Mucosa of descending colon (tissue), 3 donors: ENCODE data around the gene E2F6. TPM values are rescaled to one million over a fixed set of nuclear protein-coding genes. Genes with fewer than 3 reads are reported as not detected.

Experiments
- ATAC-seq: fragments of 200-7000 bp; cut with Tn5 transposase; one replicate; pipeline ENCODE4 v1.9.1; 2020; ENCODE audit warnings: mild to moderate bottlenecking, moderate library complexity
- DNase-seq, 3 donors: peaks; one replicate each; pipeline ENCODE4 v3.0.0-alpha.2; 2020
- H3K36me3 ChIP-seq: fragments of 200-600 bp; one replicate; pipeline ENCODE4 v1.8.0; 2021; ENCODE audit warnings: low read depth, mild to moderate bottlenecking
- H3K4me1 ChIP-seq: fragments of 200-600 bp; one replicate; pipeline ENCODE4 v1.8.0; 2021; ENCODE audit warnings: low read depth, mild to moderate bottlenecking
- H3K4me3 ChIP-seq: fragments of 200-600 bp; one replicate; pipeline ENCODE4 v1.8.0; 2021; ENCODE audit warnings: mild to moderate bottlenecking
- H3K9me3 ChIP-seq: fragments of 200-600 bp; one replicate; pipeline ENCODE4 v1.8.0; 2021; ENCODE audit warnings: mild to moderate bottlenecking
- intact Hi-C, 2 donors: fragments of 100-400 bp; cut with DNase I in 1 of 2; cut with micrococcal nuclease in 1 of 2; formaldehyde crosslinking; loops; one replicate each; pipeline versions ENCODE4 v1.11.0 to v1.11.1; 2022; cut with DNase I, micrococcal nuclease
- total RNA-seq, 3 donors: library from RNA; stranded (reverse); fragmentation: NEBNext Ultra II Directional in 2 of 3; extraction: Animal tissue kit (Norgen Biotek cat#: 25700) in 2 of 3; gene quantifications; one replicate each; pipeline versions ENCODE4 v1.2.1 to v1.2.4, GENCODE V29; 2021 to 2023
- TF ChIP-seq, protein P1 (sequence below): fragments of 200-600 bp; IDR thresholded peaks from one replicate; pipeline ENCODE4 v1.8.0; 2022; ENCODE audit warnings: antibody characterized with exemption, mild to moderate bottlenecking
- donor health status: DM: no; HTN: no; CAD: no; lungs with moderate emphysema.
- donor health status: DM: no; HTN: no; CAD: no.
- donor health status: DM: no; HTN: yes; CAD: no.

Gene E2F6
- total RNA-seq, 3 donors from 2014 or later, result 4.3 to 12.6 (median 5.6) TPM

DNA sequence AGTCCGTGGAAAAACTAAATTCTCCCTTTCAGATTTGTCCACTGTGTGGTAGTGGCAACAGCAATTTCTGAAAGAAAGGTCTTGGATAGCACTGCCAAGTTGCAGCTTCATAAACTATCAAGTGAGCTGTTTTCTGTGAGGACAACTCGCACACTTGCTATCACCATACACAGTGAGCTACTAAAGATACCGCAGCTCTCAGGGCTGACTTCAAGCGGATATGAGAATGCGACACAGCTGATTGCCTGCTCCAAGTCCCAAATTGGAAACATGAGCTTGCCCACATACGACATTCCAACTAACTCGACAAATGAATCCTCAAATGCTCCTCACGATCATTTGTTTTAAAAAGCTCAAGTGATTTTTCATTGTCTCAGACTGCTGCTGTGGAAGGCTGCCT is 46.2 kb downstream of the E2F6 start:
- no peak for DNase-seq
- Histone ChIP-seq H3K4me1 (no peaks in the 10 kb centered on the region), H3K36me3 (no peaks in the 10 kb centered on the region), H3K9me3 (peaks cover 3% of the 10 kb centered on the region), H3K4me3 (no peak overlapping the region)
- intact Hi-C loops, result loop anchor here (10.0 kb wide), 2 partner anchors 185 to 285 kb away; a partner anchor contains a TSS
- TF ChIP-seq, protein P1, sequence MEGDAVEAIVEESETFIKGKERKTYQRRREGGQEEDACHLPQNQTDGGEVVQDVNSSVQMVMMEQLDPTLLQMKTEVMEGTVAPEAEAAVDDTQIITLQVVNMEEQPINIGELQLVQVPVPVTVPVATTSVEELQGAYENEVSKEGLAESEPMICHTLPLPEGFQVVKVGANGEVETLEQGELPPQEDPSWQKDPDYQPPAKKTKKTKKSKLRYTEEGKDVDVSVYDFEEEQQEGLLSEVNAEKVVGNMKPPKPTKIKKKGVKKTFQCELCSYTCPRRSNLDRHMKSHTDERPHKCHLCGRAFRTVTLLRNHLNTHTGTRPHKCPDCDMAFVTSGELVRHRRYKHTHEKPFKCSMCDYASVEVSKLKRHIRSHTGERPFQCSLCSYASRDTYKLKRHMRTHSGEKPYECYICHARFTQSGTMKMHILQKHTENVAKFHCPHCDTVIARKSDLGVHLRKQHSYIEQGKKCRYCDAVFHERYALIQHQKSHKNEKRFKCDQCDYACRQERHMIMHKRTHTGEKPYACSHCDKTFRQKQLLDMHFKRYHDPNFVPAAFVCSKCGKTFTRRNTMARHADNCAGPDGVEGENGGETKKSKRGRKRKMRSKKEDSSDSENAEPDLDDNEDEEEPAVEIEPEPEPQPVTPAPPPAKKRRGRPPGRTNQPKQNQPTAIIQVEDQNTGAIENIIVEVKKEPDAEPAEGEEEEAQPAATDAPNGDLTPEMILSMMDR, result no peak
- no peak for ATAC-seq

DNA sequence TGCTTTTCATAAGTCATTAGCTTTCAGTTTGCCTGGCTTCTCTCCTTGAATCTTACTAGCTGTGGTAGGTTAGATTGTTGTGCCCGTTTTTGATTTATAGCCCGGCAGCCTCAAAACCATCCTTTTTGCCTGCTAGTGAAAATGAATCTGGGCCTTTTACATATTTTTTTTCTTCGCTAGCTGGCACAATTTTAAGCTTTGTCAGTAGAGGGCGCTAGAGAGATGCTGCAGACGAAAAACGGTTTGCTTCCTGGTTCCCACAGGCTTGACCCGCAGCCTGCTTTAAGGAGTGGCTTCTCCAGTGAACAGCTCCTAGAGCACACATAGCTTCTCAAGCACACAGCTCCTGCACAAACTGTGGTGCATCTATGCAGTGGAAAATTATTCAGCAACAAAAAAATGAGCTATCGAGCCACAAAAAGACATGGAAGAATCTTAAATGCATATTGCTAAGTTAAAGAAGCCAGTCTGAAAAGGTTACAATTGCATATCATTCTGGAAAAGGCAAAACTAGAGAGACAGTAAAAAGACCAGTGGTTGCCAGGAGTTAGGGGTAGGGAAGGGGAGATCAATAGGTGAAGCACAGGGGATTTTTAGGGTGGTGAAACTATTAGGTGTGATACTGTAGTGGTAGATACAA is 47.9 kb downstream of the E2F6 start:
- DNase-seq, result peak in 1 of 3 donors; percentile 60
- intact Hi-C loops, result loop anchor here (10.0 kb wide), 2 partner anchors 183 to 283 kb away; a partner anchor contains a TSS

DNA sequence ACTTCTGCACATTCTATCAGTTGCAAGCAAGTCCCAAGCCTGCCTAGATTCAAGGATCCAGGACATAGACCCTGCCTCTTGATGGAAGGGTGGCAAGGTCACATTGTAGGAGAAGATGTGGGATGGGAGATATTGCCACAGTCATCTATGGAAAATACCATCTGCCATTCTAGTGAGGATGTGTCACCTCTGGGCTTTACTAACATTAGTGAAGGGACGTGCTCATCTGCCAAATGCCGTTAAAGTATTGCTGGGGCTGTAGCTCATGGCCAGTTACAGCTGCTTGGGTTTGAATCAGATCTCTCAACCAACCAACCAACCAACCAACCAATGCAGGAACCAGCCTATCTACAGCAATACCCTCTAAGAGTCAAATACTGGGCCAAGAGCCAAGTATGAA is 49.0 kb downstream of the E2F6 start:
- intact Hi-C loops, result loop anchor here (10.0 kb wide), 2 partner anchors 182 to 282 kb away; a partner anchor contains a TSS
- H3K4me1 ChIP-seq, result no peaks in the 10 kb centered on the region
- DNase-seq (no peak), ATAC-seq (no peak)
- H3K4me3 ChIP-seq, result no peak overlapping the region
- peaks cover 3% of the 10 kb centered on the region for H3K9me3 ChIP-seq
- no peaks in the 10 kb centered on the region for H3K36me3 ChIP-seq
- TF ChIP-seq, protein P1, result no peak

More for the DNA sequence above, 47.9 kb downstream of the E2F6 start:
- Histone ChIP-seq H3K4me3 (no peak overlapping the region), H3K36me3 (no peaks in the 10 kb centered on the region), H3K4me1 (no peaks in the 10 kb centered on the region), H3K9me3 (peaks cover 3% of the 10 kb centered on the region)
- ATAC-seq, result peak; percentile 94
- TF ChIP-seq, protein P1, result peak; percentile 37

DNA sequence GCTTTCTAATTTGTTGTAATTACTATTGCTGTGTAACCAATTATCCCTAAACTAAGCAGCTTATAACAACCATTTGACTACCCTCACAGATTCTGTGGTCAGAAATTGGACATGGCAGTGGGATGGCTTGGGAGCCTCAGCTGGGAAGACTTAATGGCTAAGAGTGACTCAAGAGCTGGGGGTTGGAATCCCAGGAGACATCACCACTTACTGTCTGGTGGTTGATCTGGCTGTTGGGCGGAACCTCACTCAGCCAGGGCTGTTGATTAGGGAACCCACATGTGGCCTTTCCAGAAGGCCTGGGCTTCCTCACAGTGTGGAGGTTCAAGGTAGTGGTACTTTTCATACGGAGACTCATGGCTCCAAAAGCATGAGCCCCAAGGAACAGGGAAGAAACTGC is 49.8 kb downstream of the E2F6 start:
- no peak for ATAC-seq
- intact Hi-C loops, result loop anchor here (10.0 kb wide), 2 partner anchors 181 to 281 kb away; a partner anchor contains a TSS

DNA sequence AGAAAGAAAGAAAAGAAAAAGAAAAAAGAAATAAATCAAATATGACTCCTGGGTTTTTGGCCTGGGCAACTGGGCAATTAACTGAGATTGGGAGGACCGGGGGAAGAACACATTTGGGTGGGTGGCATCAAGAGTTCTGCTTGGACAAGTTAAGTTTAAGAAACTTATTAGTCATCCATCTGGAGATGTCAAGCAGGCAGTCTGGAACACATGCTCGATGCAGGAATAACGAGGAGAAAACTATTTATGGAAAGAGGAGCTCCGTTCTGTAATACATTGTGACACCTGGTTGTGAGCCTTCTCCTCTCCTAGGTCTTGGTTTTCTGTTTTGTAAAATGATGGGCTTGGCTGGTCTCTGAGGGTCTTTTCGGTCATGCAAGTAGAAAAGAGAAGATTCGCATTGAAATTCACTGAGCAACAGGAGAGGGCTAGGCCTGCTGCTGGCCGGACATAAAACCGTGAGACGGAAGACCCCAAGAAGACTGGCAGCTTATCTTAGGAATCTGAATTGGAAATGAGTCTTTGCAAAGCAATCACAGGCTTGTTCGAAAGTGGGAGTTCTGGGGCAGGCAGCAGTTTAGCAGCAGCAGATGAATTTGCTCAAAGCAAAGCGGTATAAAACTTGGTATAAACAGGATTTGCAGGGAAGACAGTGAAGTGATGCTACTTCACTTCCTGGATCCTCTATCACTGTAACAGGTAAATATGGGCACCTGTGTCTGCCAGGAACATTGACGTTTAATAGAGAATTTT is 51.4 kb downstream of the E2F6 start:
- Histone ChIP-seq H3K4me3 (no peak overlapping the region), H3K9me3 (peaks cover 3% of the 10 kb centered on the region), H3K4me1 (peaks cover 7% of the 10 kb centered on the region), H3K36me3 (no peaks in the 10 kb centered on the region)
- TF ChIP-seq, protein P1, result no peak
- no peak for ATAC-seq
- intact Hi-C loops, result loop anchor here (10.0 kb wide), 2 partner anchors 180 to 280 kb away; a partner anchor contains a TSS
- DNase-seq, result no peak

More for the DNA sequence above, 49.8 kb downstream of the E2F6 start:
- Histone ChIP-seq H3K9me3 (peaks cover 3% of the 10 kb centered on the region), H3K36me3 (no peaks in the 10 kb centered on the region), H3K4me3 (no peak overlapping the region), H3K4me1 (peaks cover 6% of the 10 kb centered on the region)
- DNase-seq, result no peak
- TF ChIP-seq, protein P1, result no peak
